ENCODE results near the gene MYCT1.
A peak's percentile ranks its signal among the peaks of the same experiment; 100 is the strongest.

MYCT1 gene

DNA sequence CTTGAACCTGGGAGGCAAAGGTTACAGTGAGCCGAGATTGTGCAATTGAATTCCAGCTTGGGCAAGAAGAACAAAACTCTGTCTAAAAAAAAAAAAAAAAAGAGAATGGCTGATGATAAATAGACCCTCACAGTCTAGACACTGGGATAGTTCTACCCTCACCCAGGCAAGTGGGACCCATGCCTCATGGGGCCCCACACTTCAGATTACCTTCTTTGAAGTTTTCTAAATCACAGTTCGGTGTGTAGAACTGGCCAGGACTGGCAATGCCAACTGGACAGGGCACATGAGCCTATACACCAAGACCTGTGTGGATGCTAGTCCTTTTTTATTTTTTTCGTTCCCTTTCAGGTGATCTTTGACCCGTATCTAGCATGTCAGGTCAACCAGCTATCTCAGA is 28.6 kb downstream of the MYCT1 start:
- DNase-seq: no peak

GRCh38 chr6:152727507-152727906 is 29.8 kb downstream of the MYCT1 start:
- peak; percentile 6 for DNase-seq

GRCh38 chr6:152734630-152735029 is 36.9 kb downstream of the MYCT1 start:
- no peak for DNase-seq

DNA sequence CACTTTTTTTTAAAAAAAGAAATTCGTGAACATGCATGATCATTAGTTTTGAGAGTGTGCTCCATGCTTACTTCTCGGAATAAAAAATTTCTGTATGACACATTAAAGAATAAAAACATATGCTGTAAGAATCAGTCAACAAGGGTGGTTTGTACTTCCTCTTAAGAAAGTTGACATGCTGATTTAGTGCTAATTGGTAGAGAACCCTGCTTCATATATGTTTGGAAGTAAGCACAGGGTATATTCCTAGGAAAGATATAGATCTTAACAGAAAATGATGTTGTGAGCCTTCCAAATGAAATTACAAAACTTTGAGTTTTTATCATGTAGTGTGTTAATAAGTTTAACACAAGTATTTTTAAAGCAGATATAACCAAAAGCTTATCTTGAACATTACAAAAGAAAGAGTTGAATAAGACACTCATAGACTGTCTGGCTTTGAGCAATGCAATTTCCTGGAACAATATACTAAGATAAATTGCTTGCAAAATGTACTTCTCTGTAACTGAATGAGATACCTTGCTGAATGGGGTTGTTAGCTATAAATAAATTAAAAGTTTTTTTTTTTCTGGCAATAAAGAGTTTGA is 39.1 kb downstream of the MYCT1 start:
- no peak for DNase-seq

GRCh38 chr6:152745509-152746171 is 47.9 kb downstream of the MYCT1 start:
- no peak for DNase-seq

GRCh38 chr6:152746172-152746553 is 48.5 kb downstream of the MYCT1 start:
- DNase-seq: no peak

GRCh38 chr6:152748843-152749242 is 51.1 kb downstream of the MYCT1 start:
- no peak for DNase-seq

- no peak for DNase-seq
Measured at GRCh38 chr6:152749336-152749735, 51.6 kb downstream of the MYCT1 start.

- peak; percentile 30 for DNase-seq
Measured at GRCh38 chr6:152750694-152751093, 53.0 kb downstream of the MYCT1 start, which contains the start of gene VIP. Gene VIP, plus strand, starts transcription at chr6:152750797. Its CDS starts 1,381 bp downstream, at chr6:152752178.

DNA sequence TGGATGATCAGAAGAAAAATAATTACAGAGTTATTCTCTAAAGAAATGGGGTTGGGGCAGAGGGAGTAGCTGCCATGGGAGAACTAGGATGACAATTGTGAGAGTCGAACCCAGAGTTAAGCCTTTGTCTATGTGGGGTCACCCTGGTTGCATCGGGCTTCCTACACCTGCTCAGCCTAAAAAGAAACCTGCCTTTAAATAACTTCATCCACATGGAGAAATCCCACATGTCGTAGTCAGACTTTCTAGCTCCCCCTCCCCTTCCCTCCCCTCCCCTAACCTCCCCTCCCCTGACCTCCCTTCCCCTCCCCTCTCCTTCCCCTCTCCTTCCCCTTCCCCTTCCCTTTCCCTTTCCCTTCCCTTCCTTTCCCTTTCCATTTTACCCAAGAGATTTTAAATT is 67.6 kb downstream of the MYCT1 start:
- no peak for DNase-seq

DNA sequence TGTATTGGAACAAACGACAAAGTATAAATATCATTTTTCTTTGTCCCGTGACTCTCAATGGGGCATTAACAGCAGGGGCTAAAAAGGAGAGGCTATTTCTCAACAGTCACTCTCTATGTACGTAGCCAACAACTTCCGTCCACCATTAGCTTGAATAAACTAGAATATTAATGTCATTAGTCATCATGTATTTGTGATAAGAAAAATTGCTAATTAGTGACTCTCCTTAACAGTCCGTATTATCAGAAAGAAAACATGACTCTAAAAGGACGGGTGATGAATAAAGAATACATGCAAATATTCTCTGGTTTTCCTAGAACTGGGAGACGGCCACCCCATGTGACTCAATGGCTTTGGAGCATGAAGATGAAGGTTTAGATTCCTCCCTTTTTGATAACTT is 71.5 kb downstream of the MYCT1 start:
- no peak for DNase-seq

GRCh38 chr6:152769993-152770392 is 72.3 kb downstream of the MYCT1 start:
- no peak for DNase-seq

GRCh38 chr6:152771061-152771687 is 73.5 kb downstream of the MYCT1 start:
- DNase-seq: no peak

Data from RPMI8226 (cell line).